CD4-positive, alpha-beta T cell (primary cell): ENCODE data around the gene AHRR. TPM values are rescaled to one million over a fixed set of nuclear protein-coding genes. Genes with fewer than 3 reads are reported as not detected.

ENCODE experiments used
- total RNA-seq, 174 experiments: library from RNA in 2 of 174; stranded (reverse) in 2 of 174; gene quantifications; one replicate each; pipeline ENCODE4 v1.2.3 and lab custom pipeline; 2021 to 2026

AHRR gene
- total RNA-seq, 2 experiments from 2014 or later, result 0.45 to 0.63 TPM

Other genes with a start within 250 kb of the AHRR start
- gene PLEKHG4B, start 229.5 kb upstream of the AHRR start, total RNA-seq, result under 1 TPM; 0.17 to 0.36 TPM
- gene LRRC14B, start 130.2 kb upstream of the AHRR start, total RNA-seq, result under 1 TPM in 1 of 2 experiments, not detected in 1; 0.14 TPM
- 1 to 10 TPM; 1.9 to 2.8 TPM for gene CCDC127, start 103.6 kb upstream of the AHRR start, total RNA-seq
- gene SDHA, start 103.4 kb upstream of the AHRR start, total RNA-seq, result 100 to 1,000 TPM; 244 to 245 TPM
- gene PDCD6, start 50.1 kb upstream of the AHRR start, total RNA-seq, result 10 to 100 TPM; 36.9 to 38.1 TPM
- gene EXOC3, start 121.5 kb downstream of the AHRR start, total RNA-seq, result 10 to 100 TPM; 82.4 to 84.1 TPM
- gene SLC9A3, start 202.7 kb downstream of the AHRR start, total RNA-seq, result 1 to 10 TPM; 2.3 to 2.5 TPM